Activated CD4-positive, alpha-beta T cell treated with anti-CD3 and anti-CD28 coated beads, Interleukin-10, Interleukin-2, amounts not matched to agents 100 ng/mL and 50 ng/mL, durations not matched to agents 16 hours and 8 hours (primary cell): ENCODE measurements around the gene PTGFRN.

Source experiments
- DNase-seq: peaks from one replicate; pipeline ENCODE4 v3.0.0-alpha.2; 2020

Gene PTGFRN

GRCh38 chr1:116891396-116892079 is 18.2 kb upstream of the PTGFRN start:
- DNase-seq, result no peak

- DNase-seq, result no peak
Observed at GRCh38 chr1:116895073-116895472, 14.6 kb upstream of the PTGFRN start.

GRCh38 chr1:116899529-116899928 is 10.2 kb upstream of the PTGFRN start:
- no peak for DNase-seq

- no peak for DNase-seq
Observed at GRCh38 chr1:116900471-116901365, 9.0 kb upstream of the PTGFRN start.

GRCh38 chr1:116902027-116902426 is 7.7 kb upstream of the PTGFRN start:
- no peak for DNase-seq

GRCh38 chr1:116902723-116903383 is 6.9 kb upstream of the PTGFRN start:
- no peak for DNase-seq

GRCh38 chr1:116904791-116905320 is 4.9 kb upstream of the PTGFRN start:
- no peak for DNase-seq

GRCh38 chr1:116906812-116907211 is 2.9 kb upstream of the PTGFRN start:
- no peak for DNase-seq

- DNase-seq, result no peak
Observed at GRCh38 chr1:116907351-116907750, 2.4 kb upstream of the PTGFRN start.

GRCh38 chr1:116908266-116908665 is 1.4 kb upstream of the PTGFRN start:
- no peak for DNase-seq

GRCh38 chr1:116908820-116909511 is 750 bp upstream of the PTGFRN start:
- no peak for DNase-seq

GRCh38 chr1:116910379-116911187 is 867 bp downstream of the PTGFRN start:
- peak; percentile 59 for DNase-seq

- DNase-seq, result no peak
Observed at GRCh38 chr1:116911188-116911553, 1.5 kb downstream of the PTGFRN start.

GRCh38 chr1:116911779-116912469 is 2.2 kb downstream of the PTGFRN start:
- no peak for DNase-seq

- no peak for DNase-seq
Observed at GRCh38 chr1:116912846-116913245, 3.1 kb downstream of the PTGFRN start.

- no peak for DNase-seq
Observed at GRCh38 chr1:116913941-116914340, 4.2 kb downstream of the PTGFRN start.

- no peak for DNase-seq
Observed at GRCh38 chr1:116914667-116915066, 5.0 kb downstream of the PTGFRN start.

- no peak for DNase-seq
Observed at GRCh38 chr1:116915086-116915661, 5.5 kb downstream of the PTGFRN start.

GRCh38 chr1:116916002-116916401 is 6.3 kb downstream of the PTGFRN start:
- no peak for DNase-seq

- DNase-seq, result no peak
Observed at GRCh38 chr1:116916533-116917445, 7.1 kb downstream of the PTGFRN start.
